HepG2 (cell line): Measurements from ENCODE around the gene PCDHGA6. TPM values are rescaled to one million over a fixed set of nuclear protein-coding genes. Genes with fewer than 3 reads are reported as not detected.
"Not testable (repeated sequence)": the region's sequence is repeated elsewhere in the genome, so short reads cannot be mapped to it uniquely, and the experiment has no call there.

ENCODE experiments used
- ATAC-seq: fragments of 200-7000 bp; cut with Tn5 transposase; 3 replicates; pipeline ENCODE4 v1.9.1; 2020; ENCODE audit warnings: mild to moderate bottlenecking, moderate library complexity
- BruUV-seq: library from RNA; stranded (reverse); fragments of 400-500 nt; replicated peaks from 2 replicates; lab custom pipeline; 2021; lab: Mats Ljungman, UMichigan
- CTCF ChIA-PET: fragments of 300-600 bp; formaldehyde crosslinking; extraction: SDS; loops from one replicate; lab custom pipeline; 2021; ENCODE audit warnings: low total read pairs, inconsistent platforms, low intra/inter-chr PET ratio; lab: Yijun Ruan, JAX
- POLR2A ChIA-PET: fragments of 350-600 bp; sonication (Branson Sonifier 250); formaldehyde crosslinking; loops from one replicate; lab custom pipeline; 2020; ENCODE audit warnings: antibody characterized with exemption, inconsistent platforms; lab: Yijun Ruan, JAX
- DNase-seq: peaks from one replicate; pipeline ENCODE4 v3.0.0-alpha.2; 2015; ENCODE audit warnings: low spot score
- FAIRE-seq: peaks from 3 replicates; lab custom pipeline; 2011; peaks lifted over from hg19 to GRCh38; lab: Jason Lieb, UNC
- H2AFZ ChIP-seq: one replicate; pipeline ENCODE4 v1.6.1; 2011; ENCODE audit warnings: low read length, inconsistent platforms
- H3K27ac ChIP-seq: fragments of 300-600 bp; 3 replicates; pipeline ENCODE4 v1.8.0; 2011; ENCODE audit warnings: mixed run types, mild to moderate bottlenecking, mixed read lengths, low read length, inconsistent platforms; ENCODE audit not compliant: insufficient read depth; ENCODE audit errors: extremely low read length
- H3K27me3 ChIP-seq, 2 experiments: fragments of 200-600 bp in 1 of 2; 2 replicates in 1 of 2; 3 replicates in 1 of 2; pipeline versions ENCODE4 v1.6.0 to v1.8.0; 2011; ENCODE audit warnings: low read length in 2 of 2, mild to moderate bottlenecking in 2 of 2, moderate library complexity in 2 of 2, inconsistent platforms in 1 of 2; ENCODE audit not compliant: insufficient read depth in 2 of 2, control insufficient read depth in 1 of 2
- H3K36me3 ChIP-seq, 2 experiments: fragments of 200-600 bp in 1 of 2; replicated peaks in 1 of 2; 2 replicates in 1 of 2; 3 replicates in 1 of 2; pipeline versions ENCODE4 v1.5.1 to v1.8.0; 2011; ENCODE audit warnings: low read length in 2 of 2, inconsistent platforms in 1 of 2; ENCODE audit not compliant: insufficient read depth in 2 of 2, control insufficient read depth in 1 of 2
- H3K4me1 ChIP-seq: 2 replicates; pipeline ENCODE4 v1.5.1; 2012; ENCODE audit warnings: low read length, inconsistent platforms; ENCODE audit not compliant: insufficient read depth
- H3K4me2 ChIP-seq: 2 replicates; pipeline ENCODE4 v1.6.0; 2011; ENCODE audit warnings: low read depth, low read length, inconsistent platforms
- H3K4me3 ChIP-seq, 3 experiments: fragments of 200-600 bp in 1 of 3; sonication (generic), shearing (Covaris generic) in 1 of 3; replicated peaks in 1 of 3; 2 replicates each; pipeline ENCODE4 v1.5.1; 2011 to 2016; ENCODE audit warnings: low read length in 3 of 3, inconsistent platforms in 2 of 3, low read depth in 2 of 3, mild to moderate bottlenecking in 2 of 3, control low read depth in 1 of 3, mixed read lengths in 1 of 3; ENCODE audit not compliant: insufficient read depth in 1 of 3
- H3K79me2 ChIP-seq: one replicate; pipeline ENCODE4 v1.6.1; 2011; ENCODE audit warnings: low read length, inconsistent platforms; ENCODE audit not compliant: insufficient read depth
- H3K9ac ChIP-seq: 2 replicates; pipeline ENCODE4 v1.6.0; 2011; ENCODE audit warnings: mild to moderate bottlenecking, low read depth, low read length, inconsistent platforms; ENCODE audit not compliant: insufficient read depth
- H3K9me3 ChIP-seq: 2 replicates; pipeline ENCODE4 v1.5.1; 2012; ENCODE audit warnings: mild to moderate bottlenecking, low read length
- H4K20me1 ChIP-seq: 2 replicates; pipeline ENCODE4 v1.6.0; 2011; ENCODE audit warnings: inconsistent platforms, mild to moderate bottlenecking, low read length, moderate library complexity; ENCODE audit not compliant: insufficient read depth
- CTCF ChIP-seq: sonication (generic); formaldehyde crosslinking; IDR thresholded peaks from 2 replicates; pipeline ENCODE4 v1.5.0; 2020; ENCODE audit warnings: mild to moderate bottlenecking, missing genetic modification reagents, moderate library complexity
- MED13 ChIP-seq: sonication (generic); formaldehyde crosslinking; IDR thresholded peaks from 2 replicates; pipeline ENCODE4 v1.5.0; 2020; ENCODE audit warnings: missing genetic modification reagents
- NR2C2 ChIP-seq: sonication (generic); formaldehyde crosslinking; IDR thresholded peaks from 2 replicates; pipeline ENCODE4 v1.4.0; 2020; ENCODE audit warnings: missing genetic modification reagents, mild to moderate bottlenecking, moderate library complexity, borderline replicate concordance
- ZNF232 ChIP-seq: sonication (generic); formaldehyde crosslinking; IDR thresholded peaks from 2 replicates; pipeline ENCODE4 v1.4.0; 2020; ENCODE audit warnings: missing genetic modification reagents, borderline replicate concordance
- ZUFSP ChIP-seq: sonication (generic); formaldehyde crosslinking; IDR thresholded peaks from 2 replicates; pipeline ENCODE4 v1.9.0; 2021; ENCODE audit warnings: missing genetic modification reagents, mild to moderate bottlenecking, borderline replicate concordance
- WGBS: methylation state at CpG from one replicate; pipeline ENCODE4 v1.1.6; 2017; ENCODE audit warnings: low lambda C conversion rate; 5-methylcytosine and 5-hydroxymethylcytosine counted together
- in situ Hi-C: cut with HindIII; loops from 2 replicates; pipeline ENCODE4 v1.10.0; 2017; ENCODE audit warnings: low pct_unique_long_range_greater_than_20kb; ENCODE audit not compliant: extremely low pct_ligation_motif_present
- intact Hi-C: fragments of 100-400 bp; cut with micrococcal nuclease; formaldehyde crosslinking; loops from one replicate; pipeline ENCODE4 v1.10.0; 2022; ENCODE audit not compliant: unreplicated experiment
- polyA plus RNA-seq, 8 experiments: library from polyadenylated mRNA; depleted of rRNA in 3 of 8; stranded (reverse) in 7 of 8; unstranded in 1 of 8; fragments of >200 nt; fragmentation: Illumina TruSeq in 4 of 8; extraction: Trizol in 4 of 8; gene quantifications; 2 replicates each; pipeline versions ENCODE4 v1.2.1 to v1.2.3, GENCODE V29; 2011 to 2016; ENCODE audit warnings: low read depth in 4 of 8, missing spikeins in 1 of 8, mixed read lengths in 1 of 8; ENCODE audit not compliant: insufficient read depth in 1 of 8
- total RNA-seq, 5 experiments: library from RNA; depleted of rRNA; stranded (reverse); fragments of >200 nt; fragmentation: Illumina TruSeq; extraction: Trizol; gene quantifications; 2 replicates each; pipeline ENCODE4 v1.2.3, GENCODE V29; 2016; ENCODE audit warnings: low read depth in 1 of 5

PCDHGA6 gene
- total and polyA plus RNA-seq, 2 of the 13 experiments (the other 11 are each of a cell fraction or from before 2014, with no cell fraction given), result 0.33 to 0.51 TPM

- Histone ChIP-seq H3K4me3 (no peak overlapping the region), H3K27me3 (no peaks in the 10 kb centered on the region), H2AFZ (no peak overlapping the region), H3K9me3 (peaks cover 6% of the 10 kb centered on the region; the same call in 1 of the 2 replicates), H4K20me1 (no peaks in the 10 kb centered on the region), H3K36me3 (no peaks in the 10 kb centered on the region), H3K9ac (no peak overlapping the region), H3K79me2 (no peaks in the 10 kb centered on the region), H3K4me1 (no peaks in the 10 kb centered on the region), H3K4me2 (no peak overlapping the region), H3K27ac (no peak overlapping the region)
- intact Hi-C loops, result no loop called here
- FAIRE-seq (no peak), ATAC-seq (no peak), DNase-seq (no peak)
- ChIA-PET CTCF (interaction anchor here (1.2 to 1.4 kb wide), 2 partner anchors 111 to 144 kb away, joined by 4 to 5 read pairs; no protein-coding TSS in a partner anchor), POLR2A (no interaction called here)
- TF ChIP-seq CTCF (CRISPR knock-in tag), result no peak
- no peak for TF ChIP-seq NR2C2 (CRISPR knock-in tag)
- TF ChIP-seq MED13 (CRISPR knock-in tag), result no peak
- no peak for TF ChIP-seq ZUFSP (CRISPR knock-in tag)
- no peak for TF ChIP-seq ZNF232
- in situ Hi-C loops, result no loop called here
- no TSS peak for BruUV-seq
- 77% methylated on average over 22 of the region's 25 CpGs for WGBS
Measured at GRCh38 chr5:141413540-141414069, 39.9 kb downstream of the PCDHGA6 start.

GRCh38 chr5:141414548-141415274 lies 41.0 kb downstream of the PCDHGA6 start:
- 80% methylated on average over 20 of the region's 46 CpGs for WGBS
- POLR2A ChIA-PET, ATAC-seq, DNase-seq, BruUV-seq, H3K4me2 ChIP-seq, FAIRE-seq, H3K4me3 ChIP-seq, H3K79me2 ChIP-seq, H4K20me1 ChIP-seq, H3K4me1 ChIP-seq, H3K9ac ChIP-seq, CTCF ChIA-PET, H3K36me3 ChIP-seq, intact Hi-C loops, H3K27me3 ChIP-seq, H2AFZ ChIP-seq, H3K27ac ChIP-seq: not testable (repeated sequence)
- in situ Hi-C loops, result loop anchor here (5.0 kb wide), 2 partner anchors 108 to 148 kb away; no protein-coding TSS in a partner anchor
- peaks cover 14% of the 10 kb centered on the region; the same call in 1 of the 2 replicates for H3K9me3 ChIP-seq

- CTCF ChIA-PET, H3K79me2 ChIP-seq, intact Hi-C loops, ATAC-seq, FAIRE-seq, H2AFZ ChIP-seq, H3K9ac ChIP-seq, DNase-seq, H3K27me3 ChIP-seq, H4K20me1 ChIP-seq, H3K36me3 ChIP-seq, H3K4me1 ChIP-seq, BruUV-seq, H3K27ac ChIP-seq, POLR2A ChIA-PET, H3K4me2 ChIP-seq, H3K4me3 ChIP-seq: not testable (repeated sequence)
- in situ Hi-C loops, result loop anchor here (5.0 kb wide), 2 partner anchors 107 to 147 kb away; no protein-coding TSS in a partner anchor
- 55% methylated on average over 15 of the region's 24 CpGs for WGBS
- H3K9me3 ChIP-seq, result peaks cover 17% of the 10 kb centered on the region; the same call in 1 of the 2 replicates
Measured at GRCh38 chr5:141415275-141415618, 41.6 kb downstream of the PCDHGA6 start.
